Measurements from ENCODE around the gene FRAS1.
"Not testable (repeated sequence)": the region's sequence is repeated elsewhere in the genome, so short reads cannot be mapped to it uniquely, and the experiment has no call there.

FRAS1 gene

DNA sequence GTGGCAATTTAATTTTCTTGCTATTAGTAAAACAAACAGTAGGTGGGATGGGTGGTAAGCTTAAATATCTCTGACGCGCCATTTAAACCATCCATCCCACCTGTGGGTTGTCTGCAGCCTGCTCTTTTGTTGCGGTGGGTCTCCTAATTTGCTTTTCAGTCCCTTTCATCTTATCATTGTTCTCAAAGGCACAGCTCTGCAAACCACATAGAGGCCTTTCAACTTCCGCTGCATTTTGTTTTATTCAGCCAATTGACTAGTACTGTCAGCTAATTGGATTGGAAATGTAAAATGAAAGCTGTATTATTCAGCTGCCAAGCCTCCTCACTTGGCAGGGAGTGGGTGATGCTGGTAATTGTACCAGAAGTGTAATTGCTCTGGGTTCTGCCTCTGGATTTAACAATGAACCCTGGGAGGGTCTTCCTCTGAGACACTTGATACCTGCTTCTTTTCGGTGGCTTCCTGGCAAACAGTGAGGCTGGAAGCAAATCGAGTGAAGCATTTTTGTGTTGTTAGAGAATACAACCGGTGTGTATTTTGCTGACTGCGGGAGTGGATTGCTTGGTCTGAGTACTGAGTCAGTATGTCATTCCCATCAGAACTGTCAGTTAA is 165.6 kb downstream of the FRAS1 start:
- no peak for DNase-seq

DNA sequence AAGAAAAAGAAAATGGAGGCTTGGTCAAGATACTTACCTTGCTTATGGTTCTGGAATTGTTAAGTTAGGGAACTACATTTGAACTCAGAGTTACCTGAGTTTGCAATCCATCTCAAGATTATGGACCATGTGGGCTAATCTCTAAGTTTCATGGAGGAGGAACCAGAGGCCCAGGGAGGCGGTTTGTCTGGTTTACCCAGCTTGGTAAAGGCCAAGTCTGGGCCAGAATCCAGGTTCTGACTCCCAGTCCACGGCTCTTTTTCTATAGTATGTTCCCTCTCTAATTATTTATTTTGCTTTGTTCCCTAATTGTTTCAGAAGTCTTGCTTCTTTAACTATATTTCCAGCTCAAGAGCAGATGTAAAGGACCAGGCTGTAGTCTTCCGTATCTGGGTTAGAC is 168.1 kb downstream of the FRAS1 start:
- no peak for DNase-seq

DNA sequence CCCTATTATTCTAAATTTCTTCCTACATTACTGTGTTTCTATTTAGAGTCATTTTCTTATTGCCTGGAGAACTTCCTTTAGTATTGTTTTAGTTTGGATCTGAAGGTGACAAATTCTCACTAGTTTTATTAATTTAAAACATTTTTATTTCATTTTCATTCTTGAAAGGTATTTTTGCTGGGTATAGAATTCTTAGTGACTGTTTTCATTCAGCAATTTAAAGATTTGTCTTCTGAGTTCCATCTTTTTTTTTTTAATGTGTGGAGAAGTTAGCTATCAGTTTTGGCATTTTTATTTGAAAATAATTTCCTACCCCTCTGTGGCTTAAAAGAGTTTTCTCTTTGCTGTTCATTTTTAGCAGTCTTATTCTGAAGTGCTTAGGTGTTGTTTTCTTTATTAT is 169.2 kb downstream of the FRAS1 start:
- DNase-seq = no peak

GRCh38 chr4:78227411-78228057 is 170.4 kb downstream of the FRAS1 start:
- DNase-seq = no peak

- DNase-seq = no peak
Observed at GRCh38 chr4:78235800-78236199, 178.7 kb downstream of the FRAS1 start.

DNA sequence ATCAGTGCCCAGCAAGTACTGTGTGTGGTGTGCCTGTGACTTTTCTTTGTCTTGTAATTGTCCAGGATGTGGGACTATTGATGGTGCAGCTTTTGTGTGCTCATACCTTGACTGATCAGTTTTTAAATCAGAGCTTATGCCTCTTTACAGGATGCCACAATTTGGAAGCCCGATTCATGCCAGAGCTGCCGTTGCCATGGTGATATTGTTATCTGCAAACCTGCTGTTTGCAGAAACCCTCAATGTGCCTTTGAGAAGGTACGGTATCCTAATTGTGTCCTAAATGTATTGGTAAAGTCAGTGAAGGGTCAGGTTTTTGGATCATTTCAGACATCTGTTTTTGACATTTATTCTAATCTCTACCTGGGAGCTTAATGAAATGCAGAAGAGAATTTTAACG is 180.2 kb downstream of the FRAS1 start:
- no peak for DNase-seq

DNA sequence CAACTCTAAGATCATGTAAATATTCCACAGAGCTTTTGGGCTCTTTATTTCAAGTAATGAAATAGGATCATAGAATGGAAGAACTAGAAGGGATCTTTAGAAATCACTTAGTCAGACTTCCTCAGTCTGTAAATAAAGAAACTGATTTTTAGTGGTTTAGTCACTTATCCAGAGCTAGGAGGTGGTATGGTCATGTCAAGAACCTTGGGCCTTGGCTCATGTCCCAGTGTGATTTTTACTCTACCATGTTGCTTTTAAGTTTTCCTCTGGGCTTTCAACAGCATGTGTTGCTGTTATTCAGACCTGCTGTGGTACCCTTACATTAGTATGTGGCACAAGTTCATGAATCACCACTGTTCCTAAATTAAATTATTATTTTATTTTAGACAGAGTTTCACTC is 184.9 kb downstream of the FRAS1 start:
- DNase-seq = no peak

DNA sequence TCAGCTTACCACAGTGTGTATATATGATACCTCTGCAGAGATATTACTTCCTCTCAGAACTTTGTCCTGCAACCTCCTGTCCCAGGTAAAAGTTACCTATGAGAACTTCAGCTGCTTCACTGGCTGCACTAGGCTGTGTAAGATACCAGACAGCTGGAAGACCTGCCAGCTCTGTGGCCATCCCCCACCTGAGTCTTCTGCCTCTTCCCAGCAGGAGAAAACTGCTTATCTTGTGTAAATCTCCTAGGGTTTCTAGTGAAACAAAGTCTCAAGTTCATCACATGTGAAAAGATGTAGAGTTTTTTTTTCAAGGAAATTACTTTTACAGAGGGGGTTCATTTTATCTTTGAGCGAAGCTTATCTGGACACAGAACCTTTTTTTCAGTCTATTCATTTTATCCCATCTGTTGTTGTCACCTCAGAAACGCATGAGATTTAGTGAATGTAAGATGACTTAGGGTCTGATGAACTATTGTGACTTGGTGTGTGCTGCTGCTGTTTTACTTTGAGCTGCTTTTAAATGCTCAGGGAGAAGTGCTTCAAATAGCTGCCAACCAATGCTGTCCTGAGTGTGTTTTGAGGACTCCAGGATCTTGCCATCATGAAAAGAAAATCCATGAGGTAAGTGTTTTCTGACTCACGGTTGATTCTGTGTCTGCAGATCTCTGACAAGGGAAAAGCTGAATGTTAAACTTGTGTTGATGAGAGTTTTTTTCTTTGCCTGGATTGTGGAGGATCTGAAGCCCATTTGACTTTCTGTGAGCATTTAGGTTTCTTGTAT is 187.8 kb downstream of the FRAS1 start:
- DNase-seq = no peak

DNA sequence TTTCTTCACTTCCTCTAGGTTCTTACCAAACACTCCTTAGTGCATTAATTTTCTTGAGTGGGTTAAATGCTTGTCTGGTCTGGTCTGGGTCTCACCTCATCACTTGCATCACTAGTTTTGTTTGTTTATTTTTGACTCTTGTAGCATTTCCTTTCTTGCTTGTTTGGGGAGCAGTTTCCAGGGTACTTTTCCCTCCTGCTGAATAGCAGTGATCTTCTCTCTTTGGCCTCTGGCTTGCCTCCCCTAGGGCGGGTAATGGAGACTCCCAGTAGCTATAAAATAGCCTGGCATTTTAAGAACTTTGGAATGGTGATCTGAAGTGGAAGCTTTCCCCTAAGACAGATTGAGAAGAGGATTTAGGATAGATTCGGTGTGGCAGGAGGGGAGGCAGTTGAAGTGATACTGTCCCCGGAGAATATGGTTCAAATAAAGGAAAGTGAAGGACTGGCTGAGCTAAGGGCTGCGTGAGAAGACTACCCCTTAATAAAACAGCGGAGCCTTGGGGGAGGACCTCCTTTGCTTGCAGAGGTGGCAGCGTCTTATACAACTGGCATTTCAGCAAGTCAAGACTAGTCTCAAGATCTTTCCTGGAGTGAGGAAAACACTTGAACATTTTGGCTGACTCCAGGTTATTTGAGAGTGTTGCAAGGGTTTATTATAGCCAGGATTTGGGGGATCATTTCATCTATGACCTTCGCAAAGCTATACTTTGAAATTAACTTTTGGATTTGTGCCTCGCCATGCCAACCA is 190.6 kb downstream of the FRAS1 start:
- no peak for DNase-seq

- DNase-seq = no peak
Observed at GRCh38 chr4:78250500-78250899, 193.4 kb downstream of the FRAS1 start.

DNA sequence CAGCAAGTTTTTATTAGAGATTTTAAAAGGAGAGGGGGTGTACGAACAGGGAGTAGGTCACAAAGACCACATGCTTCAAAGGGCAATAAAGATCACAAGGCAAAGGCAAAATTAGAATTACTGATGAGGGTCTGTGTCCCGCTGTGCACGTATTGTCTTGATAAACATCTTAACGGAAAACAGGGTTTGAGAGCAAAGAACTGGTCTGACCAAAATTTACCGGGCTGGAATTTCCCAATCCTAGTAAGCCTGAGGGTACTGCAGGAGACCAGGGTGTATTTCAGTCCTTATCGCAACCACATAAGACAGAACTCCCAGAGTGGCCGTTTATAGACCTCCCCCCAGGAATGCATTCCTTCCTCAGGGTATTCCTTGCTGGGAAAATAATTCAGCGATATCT is 195.7 kb downstream of the FRAS1 start:
- DNase-seq = not testable (repeated sequence)

DNA sequence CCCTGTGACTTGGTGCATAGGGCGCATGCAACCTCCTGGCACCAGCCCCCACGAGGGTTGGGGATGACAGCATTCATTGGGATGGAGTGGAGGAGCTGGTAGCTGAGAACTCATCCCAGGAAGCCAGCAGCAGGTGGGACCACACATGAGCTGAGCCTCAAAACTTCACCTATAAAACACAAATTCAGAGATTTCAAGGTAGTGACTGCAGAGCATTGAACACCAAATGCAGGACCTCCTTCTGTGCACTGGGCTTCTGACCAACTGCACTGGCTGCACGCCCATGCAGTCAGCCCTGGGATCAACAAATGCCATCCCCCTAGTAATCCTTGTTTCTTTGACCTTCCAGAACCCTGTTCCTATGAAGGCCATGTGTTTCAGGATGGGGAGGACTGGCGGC is 197.8 kb downstream of the FRAS1 start:
- no peak for DNase-seq

- DNase-seq = no peak
Observed at GRCh38 chr4:78265006-78265405, 207.9 kb downstream of the FRAS1 start.

GRCh38 chr4:78267790-78268189 is 210.7 kb downstream of the FRAS1 start:
- DNase-seq = no peak

DNA sequence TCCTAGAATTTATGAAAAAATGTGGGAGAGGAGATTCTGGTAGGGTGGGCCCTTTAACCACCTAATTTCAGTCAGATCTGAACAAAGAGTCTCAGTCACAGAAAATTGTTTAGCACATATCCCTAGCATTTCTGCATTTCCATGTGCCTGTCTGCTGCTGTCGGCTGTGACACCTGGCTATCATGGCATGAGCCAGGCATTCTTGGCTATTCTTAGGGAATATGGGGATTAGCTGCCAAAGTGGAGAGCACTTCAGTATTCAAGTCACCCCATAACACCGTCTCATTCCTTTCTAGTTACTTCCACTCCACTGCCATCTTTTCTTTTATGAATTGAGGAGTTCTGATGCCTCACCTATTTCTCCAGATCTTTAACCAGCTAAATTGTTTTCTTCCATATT is 211.5 kb downstream of the FRAS1 start:
- no peak for DNase-seq

- DNase-seq = not testable (repeated sequence)
Observed at GRCh38 chr4:78275450-78275849, 218.3 kb downstream of the FRAS1 start.

GRCh38 chr4:78286281-78286680 is 229.2 kb downstream of the FRAS1 start:
- DNase-seq = no peak

GRCh38 chr4:78288327-78288726 is 231.2 kb downstream of the FRAS1 start:
- no peak for DNase-seq

DNA sequence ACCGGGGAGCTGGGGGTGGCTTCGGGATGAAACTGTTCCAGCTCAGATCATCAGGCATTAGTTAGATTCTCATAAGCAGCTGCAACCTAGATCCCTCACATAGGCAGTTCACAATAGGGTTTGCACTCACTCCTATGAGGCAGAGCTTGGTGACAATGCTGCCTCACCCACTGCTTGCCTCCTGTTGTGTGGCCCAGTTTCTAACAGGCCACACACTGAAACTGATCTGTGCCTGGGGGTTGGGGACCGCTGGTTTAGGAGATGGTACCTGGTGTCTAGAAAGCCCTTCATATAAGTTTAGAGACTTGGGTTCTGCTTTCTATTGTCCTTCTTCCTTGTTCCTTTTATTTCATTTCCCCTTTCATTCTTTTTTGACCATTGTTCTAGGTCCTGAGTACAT is 234.2 kb downstream of the FRAS1 start:
- DNase-seq = no peak

DNA sequence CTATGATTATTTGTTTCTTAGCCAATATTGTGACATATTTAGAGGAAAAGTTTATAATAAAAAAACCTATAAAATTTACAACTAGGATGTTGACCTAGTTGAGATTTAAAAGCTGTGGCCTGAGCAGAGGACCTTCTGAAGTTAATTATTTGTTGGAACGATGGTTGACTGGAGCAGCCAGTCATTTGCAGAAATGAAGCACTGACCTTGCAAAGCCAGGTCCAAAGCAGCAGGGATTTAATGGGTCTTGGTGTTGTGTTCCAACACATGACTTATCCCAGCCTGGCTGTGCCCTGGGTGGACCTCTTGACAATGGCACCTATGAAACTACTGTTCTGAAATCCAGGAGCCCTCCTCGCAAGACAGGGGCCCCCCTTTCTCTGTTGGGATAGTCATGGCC is 235.2 kb downstream of the FRAS1 start:
- DNase-seq = no peak

- no peak for DNase-seq
Observed at GRCh38 chr4:78292856-78293255, 235.7 kb downstream of the FRAS1 start.

GRCh38 chr4:78293348-78293747 is 236.2 kb downstream of the FRAS1 start:
- DNase-seq = no peak

GRCh38 chr4:78293821-78294301 is 236.7 kb downstream of the FRAS1 start:
- DNase-seq = no peak

Measured in activated CD8-positive, alpha-beta memory T cell treated with anti-CD3 and anti-CD28 coated beads, Interleukin-2, amount 50 U/mL, for 48 hours (primary cell).